ENCODE measurements around the gene PELI3. TPM values are rescaled to one million over a fixed set of nuclear protein-coding genes. Genes with fewer than 3 reads are reported as not detected.
A peak's percentile ranks its signal among the peaks of the same experiment; 100 is the strongest.

Gene PELI3
- total and polyA plus RNA-seq, 7 experiments from 2014 or later: 5.2 to 27.3 (median 15.4) TPM

GRCh38 chr11:66484806-66485380 lies 18.2 kb downstream of the PELI3 start:
- peaks cover 3 to 18% (median 8%) of the 10 kb centered on the region in 7 donors for H3K4me1 Mint-ChIP-seq
- ChIA-PET POLR2A (interaction anchor here (0.6 kb wide), 1 partner anchor 10 kb away, joined by 3 read pairs; no protein-coding TSS in a partner anchor), CTCF (no interaction called here)
- Histone ChIP-seq H3K36me3 (ENCODE audit: control insufficient read depth in 2 of 3, insufficient read depth in 3 of 3, low read length in 3 of 3) (peaks cover 0 to 52% (median 0%) of the 10 kb centered on the region in 3 experiments), H3K9me3 (ENCODE audit: control insufficient read depth in 2 of 3, low read length in 3 of 3) (no peaks in the 10 kb centered on the region), H3K4me3 (ENCODE audit: low read length) (no peak overlapping the region), H3K4me1 (ENCODE audit: control insufficient read depth in 2 of 2, insufficient read depth in 2 of 2, low read length in 2 of 2) (peaks cover 0 to 7% of the 10 kb centered on the region in 2 donors), H3K27ac (ENCODE audit: low read depth, low read length) (no peak overlapping the region), H3K27me3 (ENCODE audit: control insufficient read depth in 2 of 2, insufficient read depth in 2 of 2, low read length in 2 of 2) (no peaks in the 10 kb centered on the region)
- H3K36me3 Mint-ChIP-seq: peaks cover 0 to 15% (median 0%) of the 10 kb centered on the region in 5 donors
- H3K9me3 Mint-ChIP-seq: no peaks in the 10 kb centered on the region
- no peak for ATAC-seq
- DNase-seq: no peak
- no peak overlapping the region for H3K27ac Mint-ChIP-seq
- H3K4me3 Mint-ChIP-seq: no peak overlapping the region
- H3K27me3 Mint-ChIP-seq: no peaks in the 10 kb centered on the region
- intact Hi-C loops (cut with micrococcal nuclease): loop anchor here in 1 of 2 donors (10.0 kb wide), 1 partner anchor 130 kb away; the partner anchor contains the start of gene RBM14

GRCh38 chr11:66488957-66489356 lies 22.3 kb downstream of the PELI3 start:
- Histone ChIP-seq H3K9me3 (ENCODE audit: control insufficient read depth in 2 of 3, low read length in 3 of 3) (no peaks in the 10 kb centered on the region), H3K4me3 (ENCODE audit: low read length) (no peak overlapping the region), H3K27ac (ENCODE audit: low read depth, low read length) (no peak overlapping the region), H3K36me3 (ENCODE audit: control insufficient read depth in 2 of 3, insufficient read depth in 3 of 3, low read length in 3 of 3) (peaks cover 0 to 88% (median 0%) of the 10 kb centered on the region in 3 experiments), H3K27me3 (ENCODE audit: control insufficient read depth in 2 of 2, insufficient read depth in 2 of 2, low read length in 2 of 2) (no peaks in the 10 kb centered on the region), H3K4me1 (ENCODE audit: control insufficient read depth in 2 of 2, insufficient read depth in 2 of 2, low read length in 2 of 2) (no peaks in the 10 kb centered on the region)
- intact Hi-C loops (cut with micrococcal nuclease): loop anchor here in 1 of 2 donors (10.0 kb wide), 1 partner anchor 126 kb away; the partner anchor contains the start of gene RBM14
- ATAC-seq (no peak), DNase-seq (no peak)
- Mint-ChIP-seq H3K36me3 (peaks cover 0 to 19% (median 5%) of the 10 kb centered on the region in 5 donors), H3K27me3 (no peaks in the 10 kb centered on the region), H3K4me1 (no peaks in the 10 kb centered on the region), H3K4me3 (no peak overlapping the region), H3K27ac (no peak overlapping the region), H3K9me3 (no peaks in the 10 kb centered on the region)
- ChIA-PET POLR2A (no interaction called here), CTCF (interaction anchor here (0.6 kb wide), 1 partner anchor 134 kb away, joined by 3 read pairs; no protein-coding TSS in a partner anchor)

- intact Hi-C loops (cut with micrococcal nuclease): loop anchor here in 1 of 2 donors (10.0 kb wide), 1 partner anchor 125 kb away; the partner anchor contains the start of gene RBM14
- no peaks in the 10 kb centered on the region for H3K4me1 ChIP-seq (ENCODE audit: control insufficient read depth in 2 of 2, insufficient read depth in 2 of 2, low read length in 2 of 2)
- DNase-seq: no peak
- CTCF ChIA-PET: interaction anchor here (0.6 kb wide), 1 partner anchor 345 kb away, joined by 4 read pairs; no protein-coding TSS in a partner anchor
- Mint-ChIP-seq H3K36me3 (peaks cover 0 to 19% (median 5%) of the 10 kb centered on the region in 5 donors), H3K9me3 (no peaks in the 10 kb centered on the region), H3K4me1 (no peaks in the 10 kb centered on the region), H3K4me3 (no peak overlapping the region), H3K27ac (no peak overlapping the region), H3K27me3 (no peaks in the 10 kb centered on the region)
- no peak for ATAC-seq
- peaks cover 0 to 87% (median 0%) of the 10 kb centered on the region in 3 experiments for H3K36me3 ChIP-seq (ENCODE audit: control insufficient read depth in 2 of 3, insufficient read depth in 3 of 3, low read length in 3 of 3)
- no peaks in the 10 kb centered on the region for H3K9me3 ChIP-seq (ENCODE audit: control insufficient read depth in 2 of 3, low read length in 3 of 3)
- POLR2A ChIA-PET: interaction anchor here (1.0 kb wide), 1 partner anchor 12 kb away, joined by 3 read pairs; no protein-coding TSS in a partner anchor
- no peak overlapping the region for H3K27ac ChIP-seq (ENCODE audit: low read depth, low read length)
- no peak overlapping the region for H3K4me3 ChIP-seq (ENCODE audit: low read length)
- no peaks in the 10 kb centered on the region for H3K27me3 ChIP-seq (ENCODE audit: control insufficient read depth in 2 of 2, insufficient read depth in 2 of 2, low read length in 2 of 2)
Observed at GRCh38 chr11:66489636-66490035, 22.9 kb downstream of the PELI3 start.

GRCh38 chr11:66491315-66491935 lies 24.7 kb downstream of the PELI3 start:
- Histone ChIP-seq H3K9me3 (ENCODE audit: control insufficient read depth in 2 of 3, low read length in 3 of 3) (no peaks in the 10 kb centered on the region), H3K27ac (ENCODE audit: low read depth, low read length) (no peak overlapping the region), H3K4me3 (ENCODE audit: low read length) (no peak overlapping the region), H3K36me3 (ENCODE audit: control insufficient read depth in 2 of 3, insufficient read depth in 3 of 3, low read length in 3 of 3) (peaks cover 0 to 81% (median 0%) of the 10 kb centered on the region in 3 experiments), H3K27me3 (ENCODE audit: control insufficient read depth in 2 of 2, insufficient read depth in 2 of 2, low read length in 2 of 2) (no peaks in the 10 kb centered on the region), H3K4me1 (ENCODE audit: control insufficient read depth in 2 of 2, insufficient read depth in 2 of 2, low read length in 2 of 2) (no peaks in the 10 kb centered on the region)
- ATAC-seq: no peak
- Mint-ChIP-seq H3K4me1 (no peaks in the 10 kb centered on the region), H3K27ac (peak overlapping the region in 1 of 9 donors; percentile 14), H3K4me3 (no peak overlapping the region), H3K27me3 (no peaks in the 10 kb centered on the region), H3K36me3 (peaks cover 0 to 26% (median 5%) of the 10 kb centered on the region in 5 donors), H3K9me3 (no peaks in the 10 kb centered on the region)
- DNase-seq: no peak
- POLR2A ChIA-PET: interaction anchor here (0.7 kb wide), 1 partner anchor 745 kb away, joined by 3 read pairs; no protein-coding TSS in a partner anchor
- intact Hi-C loops (cut with micrococcal nuclease): no loop called here
- CTCF ChIA-PET: no interaction called here

GRCh38 chr11:66492161-66492865 lies 25.6 kb downstream of the PELI3 start:
- Histone ChIP-seq H3K27me3 (ENCODE audit: control insufficient read depth in 2 of 2, insufficient read depth in 2 of 2, low read length in 2 of 2) (no peaks in the 10 kb centered on the region), H3K27ac (ENCODE audit: low read depth, low read length) (no peak overlapping the region), H3K9me3 (ENCODE audit: control insufficient read depth in 2 of 3, low read length in 3 of 3) (no peaks in the 10 kb centered on the region), H3K4me1 (ENCODE audit: control insufficient read depth in 2 of 2, insufficient read depth in 2 of 2, low read length in 2 of 2) (no peaks in the 10 kb centered on the region), H3K36me3 (ENCODE audit: control insufficient read depth in 2 of 3, insufficient read depth in 3 of 3, low read length in 3 of 3) (peaks cover 0 to 79% (median 0%) of the 10 kb centered on the region in 3 experiments), H3K4me3 (ENCODE audit: low read length) (no peak overlapping the region)
- Mint-ChIP-seq H3K27me3 (no peaks in the 10 kb centered on the region), H3K27ac (no peak overlapping the region), H3K4me3 (no peak overlapping the region), H3K9me3 (no peaks in the 10 kb centered on the region), H3K36me3 (peaks cover 0 to 32% (median 7%) of the 10 kb centered on the region in 5 donors), H3K4me1 (no peaks in the 10 kb centered on the region)
- ATAC-seq: no peak
- CTCF ChIA-PET: no interaction called here
- intact Hi-C loops (cut with micrococcal nuclease): no loop called here
- DNase-seq: no peak
- POLR2A ChIA-PET: no interaction called here

- CTCF ChIA-PET: no interaction called here
- no peaks in the 10 kb centered on the region for H3K9me3 Mint-ChIP-seq
- POLR2A ChIA-PET: no interaction called here
- H3K4me1 Mint-ChIP-seq: no peaks in the 10 kb centered on the region
- no peak for DNase-seq
- H3K27ac Mint-ChIP-seq: no peak overlapping the region
- no peak for ATAC-seq
- H3K4me3 Mint-ChIP-seq: no peak overlapping the region
- H3K36me3 ChIP-seq (ENCODE audit: control insufficient read depth in 2 of 3, insufficient read depth in 3 of 3, low read length in 3 of 3): peaks cover 0 to 75% (median 0%) of the 10 kb centered on the region in 3 experiments
- H3K4me3 ChIP-seq (ENCODE audit: low read length): no peak overlapping the region
- intact Hi-C loops (cut with micrococcal nuclease): no loop called here
- no peak overlapping the region for H3K27ac ChIP-seq (ENCODE audit: low read depth, low read length)
- no peaks in the 10 kb centered on the region for H3K27me3 Mint-ChIP-seq
- H3K27me3 ChIP-seq (ENCODE audit: control insufficient read depth in 2 of 2, insufficient read depth in 2 of 2, low read length in 2 of 2): no peaks in the 10 kb centered on the region
- H3K9me3 ChIP-seq (ENCODE audit: control insufficient read depth in 2 of 3, low read length in 3 of 3): no peaks in the 10 kb centered on the region
- no peaks in the 10 kb centered on the region for H3K4me1 ChIP-seq (ENCODE audit: control insufficient read depth in 2 of 2, insufficient read depth in 2 of 2, low read length in 2 of 2)
- H3K36me3 Mint-ChIP-seq: peaks cover 0 to 30% (median 7%) of the 10 kb centered on the region in 5 donors
Observed at GRCh38 chr11:66493130-66493529, 26.4 kb downstream of the PELI3 start.

Data from naive thymus-derived CD4-positive, alpha-beta T cell (primary cell).